Loucy (cell line): Measurements from ENCODE around the gene TAS2R40.

Source experiments
- CTCF ChIP-seq: fragments of 200-600 bp; sonication (generic); conservative IDR thresholded peaks from 2 replicates; pipeline ENCODE4 v1.5.1; 2014; ENCODE audit warnings: mild to moderate bottlenecking, antibody characterized with exemption, low read length
- EZH2phosphoT487 ChIP-seq: fragments of 200-600 bp; IDR thresholded peaks from 2 replicates; pipeline ENCODE4 v1.6.1; 2018; ENCODE audit warnings: antibody characterized with exemption, mild to moderate bottlenecking, moderate library complexity, borderline replicate concordance

- TF ChIP-seq CTCF (no peak), EZH2phosphoT487 (no peak)
Measured at GRCh38 chr7:143199040-143199439, 22.8 kb upstream of the TAS2R40 start.
